ENCODE measurements around the gene PTPN23. TPM values are rescaled to one million over a fixed set of nuclear protein-coding genes. Genes with fewer than 3 reads are reported as not detected.

PTPN23 gene
- total RNA-seq, 1 experiment from 2014 or later = 53.5 TPM

DNA sequence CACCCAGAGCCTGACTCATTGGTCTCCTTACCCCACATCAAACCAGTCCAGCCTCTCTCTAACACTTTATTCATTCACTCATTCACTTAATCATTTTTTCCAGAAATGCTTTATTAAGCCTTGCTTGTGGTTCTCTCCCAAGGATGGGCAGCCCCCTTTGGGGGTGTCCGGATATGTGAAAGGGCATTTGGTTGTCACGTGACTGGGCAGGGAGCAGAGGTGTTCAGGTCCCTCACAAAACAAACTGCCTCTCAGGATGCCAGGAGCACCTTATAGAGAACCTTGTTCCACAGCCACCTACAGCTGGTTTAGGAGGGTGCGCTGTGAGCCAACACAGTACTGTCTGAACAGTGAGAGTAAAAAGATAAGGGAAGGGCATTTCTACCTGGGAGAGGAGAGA is 25.8 kb upstream of the PTPN23 start (continued):
- TF ChIP-seq, protein P1, sequence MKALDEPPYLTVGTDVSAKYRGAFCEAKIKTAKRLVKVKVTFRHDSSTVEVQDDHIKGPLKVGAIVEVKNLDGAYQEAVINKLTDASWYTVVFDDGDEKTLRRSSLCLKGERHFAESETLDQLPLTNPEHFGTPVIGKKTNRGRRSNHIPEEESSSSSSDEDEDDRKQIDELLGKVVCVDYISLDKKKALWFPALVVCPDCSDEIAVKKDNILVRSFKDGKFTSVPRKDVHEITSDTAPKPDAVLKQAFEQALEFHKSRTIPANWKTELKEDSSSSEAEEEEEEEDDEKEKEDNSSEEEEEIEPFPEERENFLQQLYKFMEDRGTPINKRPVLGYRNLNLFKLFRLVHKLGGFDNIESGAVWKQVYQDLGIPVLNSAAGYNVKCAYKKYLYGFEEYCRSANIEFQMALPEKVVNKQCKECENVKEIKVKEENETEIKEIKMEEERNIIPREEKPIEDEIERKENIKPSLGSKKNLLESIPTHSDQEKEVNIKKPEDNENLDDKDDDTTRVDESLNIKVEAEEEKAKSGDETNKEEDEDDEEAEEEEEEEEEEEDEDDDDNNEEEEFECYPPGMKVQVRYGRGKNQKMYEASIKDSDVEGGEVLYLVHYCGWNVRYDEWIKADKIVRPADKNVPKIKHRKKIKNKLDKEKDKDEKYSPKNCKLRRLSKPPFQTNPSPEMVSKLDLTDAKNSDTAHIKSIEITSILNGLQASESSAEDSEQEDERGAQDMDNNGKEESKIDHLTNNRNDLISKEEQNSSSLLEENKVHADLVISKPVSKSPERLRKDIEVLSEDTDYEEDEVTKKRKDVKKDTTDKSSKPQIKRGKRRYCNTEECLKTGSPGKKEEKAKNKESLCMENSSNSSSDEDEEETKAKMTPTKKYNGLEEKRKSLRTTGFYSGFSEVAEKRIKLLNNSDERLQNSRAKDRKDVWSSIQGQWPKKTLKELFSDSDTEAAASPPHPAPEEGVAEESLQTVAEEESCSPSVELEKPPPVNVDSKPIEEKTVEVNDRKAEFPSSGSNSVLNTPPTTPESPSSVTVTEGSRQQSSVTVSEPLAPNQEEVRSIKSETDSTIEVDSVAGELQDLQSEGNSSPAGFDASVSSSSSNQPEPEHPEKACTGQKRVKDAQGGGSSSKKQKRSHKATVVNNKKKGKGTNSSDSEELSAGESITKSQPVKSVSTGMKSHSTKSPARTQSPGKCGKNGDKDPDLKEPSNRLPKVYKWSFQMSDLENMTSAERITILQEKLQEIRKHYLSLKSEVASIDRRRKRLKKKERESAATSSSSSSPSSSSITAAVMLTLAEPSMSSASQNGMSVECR (CRISPR knock-in tag; IDR thresholded peaks at IDR 0.05; ENCODE audit: borderline replicate concordance) = no peak
- no peak for TF ChIP-seq ESRRA (CRISPR knock-in tag; IDR thresholded peaks at IDR 0.05; ENCODE audit: borderline replicate concordance)

DNA sequence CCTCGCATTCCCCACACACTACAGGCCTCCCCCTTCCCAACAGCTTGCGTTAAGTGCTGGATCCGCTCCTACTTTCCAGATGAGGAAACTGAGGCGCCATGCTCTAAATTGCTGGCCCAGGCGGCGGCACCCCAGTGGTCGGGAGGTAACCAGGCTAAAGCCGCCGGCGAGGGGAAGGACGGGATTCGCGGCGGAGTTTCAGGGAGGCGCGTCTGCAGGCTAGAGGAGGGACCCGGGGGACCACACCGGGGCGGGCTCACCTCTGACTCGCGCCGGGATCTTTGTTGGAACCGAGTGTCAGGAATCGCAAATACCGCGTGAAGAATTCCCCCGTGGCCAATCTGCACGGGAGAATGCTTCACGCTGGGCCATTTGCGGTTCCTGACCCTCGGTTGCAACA is 24.6 kb upstream of the PTPN23 start:
- no peak overlapping the region for H3K4me3 Mint-ChIP-seq
- TF ChIP-seq GTF2I (CRISPR knock-in tag; conservative IDR thresholded peaks at IDR 0.05) (no peak), JUN (CRISPR knock-in tag; IDR thresholded peaks at IDR 0.05) (no peak), MYBL2 (CRISPR knock-in tag; IDR thresholded peaks at IDR 0.05) (no peak), ZNF232 (CRISPR knock-in tag; IDR thresholded peaks at IDR 0.05) (no peak), NFE2L1 (CRISPR knock-in tag; IDR thresholded peaks at IDR 0.05) (no peak), NFYB (CRISPR knock-in tag; conservative IDR thresholded peaks at IDR 0.05; ENCODE audit: low read depth) (no peak), ZNF219 (CRISPR knock-in tag; IDR thresholded peaks at IDR 0.05; ENCODE audit: borderline replicate concordance) (no peak), TP53 (CRISPR knock-in tag; IDR thresholded peaks at IDR 0.05) (no peak)
- TF ChIP-seq, protein P2, sequence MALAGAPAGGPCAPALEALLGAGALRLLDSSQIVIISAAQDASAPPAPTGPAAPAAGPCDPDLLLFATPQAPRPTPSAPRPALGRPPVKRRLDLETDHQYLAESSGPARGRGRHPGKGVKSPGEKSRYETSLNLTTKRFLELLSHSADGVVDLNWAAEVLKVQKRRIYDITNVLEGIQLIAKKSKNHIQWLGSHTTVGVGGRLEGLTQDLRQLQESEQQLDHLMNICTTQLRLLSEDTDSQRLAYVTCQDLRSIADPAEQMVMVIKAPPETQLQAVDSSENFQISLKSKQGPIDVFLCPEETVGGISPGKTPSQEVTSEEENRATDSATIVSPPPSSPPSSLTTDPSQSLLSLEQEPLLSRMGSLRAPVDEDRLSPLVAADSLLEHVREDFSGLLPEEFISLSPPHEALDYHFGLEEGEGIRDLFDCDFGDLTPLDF (CRISPR knock-in tag; IDR thresholded peaks at IDR 0.05) = no peak
- TF ChIP-seq, protein P3, sequence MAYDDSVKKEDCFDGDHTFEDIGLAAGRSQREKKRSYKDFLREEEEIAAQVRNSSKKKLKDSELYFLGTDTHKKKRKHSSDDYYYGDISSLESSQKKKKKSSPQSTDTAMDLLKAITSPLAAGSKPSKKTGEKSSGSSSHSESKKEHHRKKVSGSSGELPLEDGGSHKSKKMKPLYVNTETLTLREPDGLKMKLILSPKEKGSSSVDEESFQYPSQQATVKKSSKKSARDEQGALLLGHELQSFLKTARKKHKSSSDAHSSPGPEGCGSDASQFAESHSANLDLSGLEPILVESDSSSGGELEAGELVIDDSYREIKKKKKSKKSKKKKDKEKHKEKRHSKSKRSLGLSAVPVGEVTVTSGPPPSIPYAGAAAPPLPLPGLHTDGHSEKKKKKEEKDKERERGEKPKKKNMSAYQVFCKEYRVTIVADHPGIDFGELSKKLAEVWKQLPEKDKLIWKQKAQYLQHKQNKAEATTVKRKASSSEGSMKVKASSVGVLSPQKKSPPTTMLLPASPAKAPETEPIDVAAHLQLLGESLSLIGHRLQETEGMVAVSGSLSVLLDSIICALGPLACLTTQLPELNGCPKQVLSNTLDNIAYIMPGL (CRISPR knock-in tag; IDR thresholded peaks at IDR 0.05) = no peak
- TF ChIP-seq, protein P4, sequence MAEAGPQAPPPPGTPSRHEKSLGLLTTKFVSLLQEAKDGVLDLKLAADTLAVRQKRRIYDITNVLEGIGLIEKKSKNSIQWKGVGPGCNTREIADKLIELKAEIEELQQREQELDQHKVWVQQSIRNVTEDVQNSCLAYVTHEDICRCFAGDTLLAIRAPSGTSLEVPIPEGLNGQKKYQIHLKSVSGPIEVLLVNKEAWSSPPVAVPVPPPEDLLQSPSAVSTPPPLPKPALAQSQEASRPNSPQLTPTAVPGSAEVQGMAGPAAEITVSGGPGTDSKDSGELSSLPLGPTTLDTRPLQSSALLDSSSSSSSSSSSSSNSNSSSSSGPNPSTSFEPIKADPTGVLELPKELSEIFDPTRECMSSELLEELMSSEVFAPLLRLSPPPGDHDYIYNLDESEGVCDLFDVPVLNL (CRISPR knock-in tag; IDR thresholded peaks at IDR 0.05; ENCODE audit: borderline replicate concordance, low read depth) = no peak
- TF ChIP-seq, protein P5, sequence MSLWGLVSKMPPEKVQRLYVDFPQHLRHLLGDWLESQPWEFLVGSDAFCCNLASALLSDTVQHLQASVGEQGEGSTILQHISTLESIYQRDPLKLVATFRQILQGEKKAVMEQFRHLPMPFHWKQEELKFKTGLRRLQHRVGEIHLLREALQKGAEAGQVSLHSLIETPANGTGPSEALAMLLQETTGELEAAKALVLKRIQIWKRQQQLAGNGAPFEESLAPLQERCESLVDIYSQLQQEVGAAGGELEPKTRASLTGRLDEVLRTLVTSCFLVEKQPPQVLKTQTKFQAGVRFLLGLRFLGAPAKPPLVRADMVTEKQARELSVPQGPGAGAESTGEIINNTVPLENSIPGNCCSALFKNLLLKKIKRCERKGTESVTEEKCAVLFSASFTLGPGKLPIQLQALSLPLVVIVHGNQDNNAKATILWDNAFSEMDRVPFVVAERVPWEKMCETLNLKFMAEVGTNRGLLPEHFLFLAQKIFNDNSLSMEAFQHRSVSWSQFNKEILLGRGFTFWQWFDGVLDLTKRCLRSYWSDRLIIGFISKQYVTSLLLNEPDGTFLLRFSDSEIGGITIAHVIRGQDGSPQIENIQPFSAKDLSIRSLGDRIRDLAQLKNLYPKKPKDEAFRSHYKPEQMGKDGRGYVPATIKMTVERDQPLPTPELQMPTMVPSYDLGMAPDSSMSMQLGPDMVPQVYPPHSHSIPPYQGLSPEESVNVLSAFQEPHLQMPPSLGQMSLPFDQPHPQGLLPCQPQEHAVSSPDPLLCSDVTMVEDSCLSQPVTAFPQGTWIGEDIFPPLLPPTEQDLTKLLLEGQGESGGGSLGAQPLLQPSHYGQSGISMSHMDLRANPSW (CRISPR knock-in tag; conservative IDR thresholded peaks at IDR 0.05; ENCODE audit: low read depth) = no peak
- TF ChIP-seq, protein P6, sequence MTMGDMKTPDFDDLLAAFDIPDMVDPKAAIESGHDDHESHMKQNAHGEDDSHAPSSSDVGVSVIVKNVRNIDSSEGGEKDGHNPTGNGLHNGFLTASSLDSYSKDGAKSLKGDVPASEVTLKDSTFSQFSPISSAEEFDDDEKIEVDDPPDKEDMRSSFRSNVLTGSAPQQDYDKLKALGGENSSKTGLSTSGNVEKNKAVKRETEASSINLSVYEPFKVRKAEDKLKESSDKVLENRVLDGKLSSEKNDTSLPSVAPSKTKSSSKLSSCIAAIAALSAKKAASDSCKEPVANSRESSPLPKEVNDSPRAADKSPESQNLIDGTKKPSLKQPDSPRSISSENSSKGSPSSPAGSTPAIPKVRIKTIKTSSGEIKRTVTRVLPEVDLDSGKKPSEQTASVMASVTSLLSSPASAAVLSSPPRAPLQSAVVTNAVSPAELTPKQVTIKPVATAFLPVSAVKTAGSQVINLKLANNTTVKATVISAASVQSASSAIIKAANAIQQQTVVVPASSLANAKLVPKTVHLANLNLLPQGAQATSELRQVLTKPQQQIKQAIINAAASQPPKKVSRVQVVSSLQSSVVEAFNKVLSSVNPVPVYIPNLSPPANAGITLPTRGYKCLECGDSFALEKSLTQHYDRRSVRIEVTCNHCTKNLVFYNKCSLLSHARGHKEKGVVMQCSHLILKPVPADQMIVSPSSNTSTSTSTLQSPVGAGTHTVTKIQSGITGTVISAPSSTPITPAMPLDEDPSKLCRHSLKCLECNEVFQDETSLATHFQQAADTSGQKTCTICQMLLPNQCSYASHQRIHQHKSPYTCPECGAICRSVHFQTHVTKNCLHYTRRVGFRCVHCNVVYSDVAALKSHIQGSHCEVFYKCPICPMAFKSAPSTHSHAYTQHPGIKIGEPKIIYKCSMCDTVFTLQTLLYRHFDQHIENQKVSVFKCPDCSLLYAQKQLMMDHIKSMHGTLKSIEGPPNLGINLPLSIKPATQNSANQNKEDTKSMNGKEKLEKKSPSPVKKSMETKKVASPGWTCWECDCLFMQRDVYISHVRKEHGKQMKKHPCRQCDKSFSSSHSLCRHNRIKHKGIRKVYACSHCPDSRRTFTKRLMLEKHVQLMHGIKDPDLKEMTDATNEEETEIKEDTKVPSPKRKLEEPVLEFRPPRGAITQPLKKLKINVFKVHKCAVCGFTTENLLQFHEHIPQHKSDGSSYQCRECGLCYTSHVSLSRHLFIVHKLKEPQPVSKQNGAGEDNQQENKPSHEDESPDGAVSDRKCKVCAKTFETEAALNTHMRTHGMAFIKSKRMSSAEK (CRISPR knock-in tag; IDR thresholded peaks at IDR 0.05; ENCODE audit: borderline replicate concordance) = no peak
- TF ChIP-seq, protein P7, sequence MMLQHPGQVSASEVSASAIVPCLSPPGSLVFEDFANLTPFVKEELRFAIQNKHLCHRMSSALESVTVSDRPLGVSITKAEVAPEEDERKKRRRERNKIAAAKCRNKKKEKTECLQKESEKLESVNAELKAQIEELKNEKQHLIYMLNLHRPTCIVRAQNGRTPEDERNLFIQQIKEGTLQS (CRISPR knock-in tag; conservative IDR thresholded peaks at IDR 0.05) = no peak
- H3K36me3 Mint-ChIP-seq = peaks cover 30% of the 10 kb centered on the region
- H3K4me1 Mint-ChIP-seq = no peaks in the 10 kb centered on the region
- H3K27ac Mint-ChIP-seq = no peak overlapping the region
- no peak for ATAC-seq
- ChIA-PET CTCF (no interaction called here), POLR2A (no interaction called here)
- H3K9me3 Mint-ChIP-seq = peaks cover 31% of the 10 kb centered on the region
- peaks cover 4% of the 10 kb centered on the region for H3K27me3 Mint-ChIP-seq (ENCODE audit: low read depth)
- no peak for DNase-seq (ENCODE audit: low spot score)

All from WTC11 (cell line).